ENCODE data around the gene NDUFC1.

GRCh38 chr4:139301113-139301820 lies 1.0 kb downstream of the NDUFC1 start, which contains the start of gene NAA15:
- TF ChIP-seq, protein P1, sequence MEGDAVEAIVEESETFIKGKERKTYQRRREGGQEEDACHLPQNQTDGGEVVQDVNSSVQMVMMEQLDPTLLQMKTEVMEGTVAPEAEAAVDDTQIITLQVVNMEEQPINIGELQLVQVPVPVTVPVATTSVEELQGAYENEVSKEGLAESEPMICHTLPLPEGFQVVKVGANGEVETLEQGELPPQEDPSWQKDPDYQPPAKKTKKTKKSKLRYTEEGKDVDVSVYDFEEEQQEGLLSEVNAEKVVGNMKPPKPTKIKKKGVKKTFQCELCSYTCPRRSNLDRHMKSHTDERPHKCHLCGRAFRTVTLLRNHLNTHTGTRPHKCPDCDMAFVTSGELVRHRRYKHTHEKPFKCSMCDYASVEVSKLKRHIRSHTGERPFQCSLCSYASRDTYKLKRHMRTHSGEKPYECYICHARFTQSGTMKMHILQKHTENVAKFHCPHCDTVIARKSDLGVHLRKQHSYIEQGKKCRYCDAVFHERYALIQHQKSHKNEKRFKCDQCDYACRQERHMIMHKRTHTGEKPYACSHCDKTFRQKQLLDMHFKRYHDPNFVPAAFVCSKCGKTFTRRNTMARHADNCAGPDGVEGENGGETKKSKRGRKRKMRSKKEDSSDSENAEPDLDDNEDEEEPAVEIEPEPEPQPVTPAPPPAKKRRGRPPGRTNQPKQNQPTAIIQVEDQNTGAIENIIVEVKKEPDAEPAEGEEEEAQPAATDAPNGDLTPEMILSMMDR (IDR thresholded peaks at IDR 0.05): peak in 1 of 6 experiments; percentile 2
- peak; percentile 84 to 97 for TF ChIP-seq POLR2A (IDR thresholded peaks at IDR 0.05)
